GM18526 (cell line): Measurements from ENCODE around the gene DNAAF8.
A peak's percentile ranks its signal among the peaks of the same experiment; 100 is the strongest.

Experiments
- POLR2A ChIP-seq: IDR thresholded peaks from 3 replicates; pipeline ENCODE4 v1.6.1; 2011; ENCODE audit not compliant: insufficient read length; ENCODE audit errors: extremely low read depth

DNAAF8 gene

DNA sequence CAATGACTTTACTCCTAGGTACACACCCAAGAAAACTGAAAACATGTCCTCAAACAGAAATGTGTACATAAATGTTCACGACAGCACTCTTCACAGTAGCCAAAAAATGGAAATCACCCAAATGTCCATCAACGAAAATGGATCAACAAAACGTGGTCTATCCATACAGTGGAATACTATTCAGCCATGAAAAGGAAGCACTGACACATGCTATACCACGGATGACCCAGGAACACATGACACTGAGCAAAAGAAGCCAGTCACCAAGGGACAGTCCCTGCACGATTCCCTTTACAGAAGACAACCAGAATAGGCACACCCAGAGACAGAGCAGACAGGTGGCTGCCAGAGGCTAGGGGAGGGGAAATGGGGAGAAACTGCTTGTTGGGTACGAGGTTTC, 21.4 kb downstream of the DNAAF8 start:
- TF ChIP-seq POLR2A = no peak

DNA sequence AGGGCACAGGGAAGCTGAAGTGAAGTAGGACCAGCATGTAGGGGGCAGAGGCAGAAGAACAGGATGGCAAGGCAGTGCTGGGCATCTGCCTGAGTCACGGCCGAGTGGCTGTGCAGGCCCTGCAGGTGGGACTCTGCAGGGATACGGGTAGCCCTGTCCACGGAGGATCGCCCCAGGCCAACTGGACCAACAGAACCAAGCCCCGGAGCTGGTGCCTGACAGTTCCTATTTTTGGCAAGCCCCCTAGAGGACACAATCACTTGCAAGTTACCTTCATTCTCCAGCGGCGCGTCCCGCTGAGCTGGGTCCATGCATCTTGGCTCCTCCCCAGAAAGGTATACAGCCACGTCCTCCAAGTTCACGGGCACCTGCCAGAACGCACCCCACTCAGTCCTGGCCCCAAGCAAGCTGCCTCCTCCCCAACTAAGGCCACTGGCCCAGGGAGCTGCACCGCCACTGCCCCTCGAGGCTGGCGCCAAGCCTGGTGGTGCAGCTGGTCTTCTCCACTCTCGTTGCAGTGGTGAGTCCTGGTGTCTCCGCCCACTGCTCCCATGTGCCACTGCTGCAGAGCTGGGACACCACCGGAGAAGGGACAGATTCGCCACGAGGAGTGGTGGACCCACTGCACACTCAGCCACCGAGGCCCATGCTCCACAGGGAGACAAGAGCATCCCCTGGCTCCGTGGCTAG, 26.0 kb downstream of the DNAAF8 start:
- TF ChIP-seq POLR2A = no peak

DNA sequence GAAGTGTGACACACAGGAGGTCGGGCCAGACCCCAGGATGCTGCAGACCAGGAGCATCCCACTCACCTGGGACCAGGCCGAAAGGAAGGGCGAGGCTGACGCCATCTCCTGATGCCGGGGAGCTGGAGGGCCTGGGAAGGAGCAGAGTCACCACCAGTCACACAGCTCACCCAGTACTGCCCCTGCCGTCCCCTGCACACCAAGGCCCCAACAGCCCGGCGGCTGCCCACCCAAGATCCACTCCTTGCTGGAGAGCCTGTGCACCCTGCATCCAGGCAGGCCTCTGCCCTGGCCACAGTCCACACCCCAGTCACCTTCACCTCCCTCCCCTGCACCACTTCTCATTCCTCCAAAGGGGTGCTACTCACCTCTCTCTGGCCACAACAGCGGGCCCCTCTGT, 27.9 kb downstream of the DNAAF8 start:
- TF ChIP-seq POLR2A = no peak

DNA sequence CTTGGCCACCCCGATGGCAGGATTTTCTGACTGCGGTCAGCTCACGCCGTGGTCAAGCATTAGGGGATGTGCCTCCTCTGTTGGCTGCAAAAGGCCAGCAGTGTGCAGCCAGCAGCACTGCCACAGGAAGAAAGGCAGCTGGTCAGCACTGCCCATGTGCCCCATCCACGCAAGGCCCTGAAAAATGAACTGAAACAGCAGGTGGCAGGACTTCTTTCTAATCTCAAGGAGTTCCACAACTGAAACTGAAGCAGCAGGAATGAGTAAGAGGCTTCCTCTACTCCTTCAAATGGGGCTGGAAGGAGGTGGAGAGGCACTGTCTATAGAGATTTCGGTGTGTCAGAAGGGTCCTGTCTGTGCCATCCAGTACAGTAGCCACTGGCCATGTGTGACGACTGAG, 29.5 kb downstream of the DNAAF8 start:
- TF ChIP-seq POLR2A = no peak

DNA sequence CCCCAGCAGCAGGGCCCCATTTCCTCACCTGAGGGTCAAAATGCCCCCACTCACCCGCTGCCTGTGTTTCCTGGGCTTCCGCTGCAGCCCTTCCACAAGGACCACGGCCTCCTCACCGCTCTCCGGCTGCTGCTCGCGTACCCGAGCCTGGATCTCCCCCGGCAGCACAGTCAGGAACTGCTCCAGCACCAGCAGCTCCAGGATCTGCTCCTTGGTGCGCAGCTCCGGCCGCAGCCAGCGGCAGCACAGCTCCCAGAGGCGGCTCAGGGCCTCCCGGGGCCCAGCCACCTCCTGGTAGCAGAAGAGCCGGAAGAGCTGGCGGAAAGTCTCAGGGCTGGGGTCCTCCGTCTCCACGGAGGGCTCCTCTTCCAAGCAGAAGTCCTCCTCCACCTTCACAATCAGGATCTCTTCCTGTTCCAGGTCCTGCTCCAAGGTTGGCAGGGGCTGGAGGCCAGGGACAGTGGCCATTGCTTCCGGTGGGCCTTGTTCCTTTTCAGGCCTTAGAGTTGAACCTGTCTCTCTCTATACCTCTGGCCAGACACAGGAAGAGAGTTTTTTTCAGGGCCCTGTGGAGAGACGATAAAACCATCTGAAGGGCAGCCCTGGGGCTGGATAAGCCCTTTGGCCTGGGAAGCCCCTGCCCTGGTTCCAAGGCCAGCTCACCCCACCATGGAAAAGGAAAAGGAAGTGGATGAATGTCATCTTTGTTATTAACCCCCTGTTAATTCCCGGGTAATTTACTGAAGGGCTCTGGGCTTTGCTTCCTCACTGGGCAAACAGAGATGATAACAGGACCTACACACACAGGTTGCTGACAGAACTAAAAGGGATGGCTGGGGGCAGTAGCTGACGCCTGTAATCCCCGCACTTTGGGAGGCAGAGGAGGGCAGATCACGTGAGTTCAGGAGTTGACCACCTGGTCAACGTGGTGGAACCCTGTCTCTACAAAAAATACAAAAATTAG, 31.5 kb downstream of the DNAAF8 start:
- no peak for TF ChIP-seq POLR2A

DNA sequence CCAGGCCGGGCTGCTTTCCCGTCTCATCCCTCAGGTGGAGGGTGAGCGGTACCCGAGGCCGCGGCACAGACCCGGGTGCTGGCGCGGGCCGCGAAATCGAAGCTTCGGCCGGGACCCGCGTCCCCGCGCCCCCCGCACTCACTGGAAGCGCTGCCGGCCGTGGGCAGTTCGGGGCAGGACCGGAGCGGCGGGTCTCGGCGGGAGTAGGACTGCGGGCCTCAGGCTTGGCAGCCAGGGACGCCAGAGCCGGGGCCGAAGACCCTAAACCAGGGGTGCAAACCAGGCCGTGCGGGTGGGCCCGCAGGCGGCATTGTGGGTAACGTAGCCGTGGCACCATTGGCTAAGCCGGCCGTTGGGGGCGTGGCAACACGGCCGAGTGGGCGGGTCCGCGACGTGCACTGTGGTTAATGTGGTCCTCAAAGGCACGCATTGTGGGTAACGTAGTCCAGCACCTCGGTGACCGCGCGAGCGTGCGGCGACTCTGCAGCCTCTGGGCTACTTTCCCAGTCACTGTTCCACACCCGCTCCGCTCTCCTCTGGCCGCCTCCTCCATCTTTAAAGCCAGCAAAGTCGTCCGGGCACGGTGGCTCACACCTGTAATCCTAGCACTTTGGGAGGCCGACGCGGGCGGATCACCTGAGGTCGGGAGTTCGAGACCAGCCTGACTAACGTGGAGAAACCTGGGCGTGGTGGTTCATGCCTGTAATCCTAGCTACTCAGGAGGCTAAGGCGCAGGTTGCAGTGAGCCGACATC, 32.7 kb downstream of the DNAAF8 start, which contains the start of gene ZNF500:
Gene ZNF500 (minus strand): TSS at position 288 of the 754 bp plus-strand sequence. CDS start 1,184 bp downstream, outside the sequence.
- peak; percentile 65 for TF ChIP-seq POLR2A

DNA sequence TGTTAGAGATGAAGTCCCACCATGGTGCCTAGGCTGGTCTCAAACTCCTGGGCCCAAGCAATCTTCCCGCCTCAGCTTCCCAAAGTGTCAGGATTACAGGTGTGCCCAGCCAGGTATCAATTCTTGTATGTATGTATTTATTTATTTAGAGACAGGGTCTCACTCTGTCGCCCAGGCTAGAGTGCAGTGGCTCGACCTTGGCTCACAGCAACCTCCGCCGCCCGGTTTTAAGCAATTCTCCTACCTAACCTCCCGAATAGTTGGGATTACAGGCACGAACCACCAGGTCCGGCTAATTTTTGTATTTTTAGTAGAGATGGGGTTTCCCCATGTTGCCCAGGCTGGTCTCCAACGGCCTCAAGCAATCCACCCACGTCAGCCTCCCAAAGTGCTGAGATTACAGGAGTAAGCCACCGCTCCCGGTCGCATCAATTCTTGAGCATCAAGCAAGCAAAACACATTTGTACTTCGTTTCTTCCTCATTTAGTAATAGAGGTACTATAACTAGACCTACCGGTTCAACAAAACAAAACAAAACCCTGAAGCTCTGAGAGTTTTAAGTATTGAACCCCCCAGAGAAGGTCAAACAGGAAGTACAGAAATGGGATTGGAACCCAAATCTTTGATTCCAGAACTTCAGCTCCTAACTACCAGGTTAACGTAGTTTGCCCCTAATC, 33.7 kb downstream of the DNAAF8 start:
- no peak for TF ChIP-seq POLR2A

DNA sequence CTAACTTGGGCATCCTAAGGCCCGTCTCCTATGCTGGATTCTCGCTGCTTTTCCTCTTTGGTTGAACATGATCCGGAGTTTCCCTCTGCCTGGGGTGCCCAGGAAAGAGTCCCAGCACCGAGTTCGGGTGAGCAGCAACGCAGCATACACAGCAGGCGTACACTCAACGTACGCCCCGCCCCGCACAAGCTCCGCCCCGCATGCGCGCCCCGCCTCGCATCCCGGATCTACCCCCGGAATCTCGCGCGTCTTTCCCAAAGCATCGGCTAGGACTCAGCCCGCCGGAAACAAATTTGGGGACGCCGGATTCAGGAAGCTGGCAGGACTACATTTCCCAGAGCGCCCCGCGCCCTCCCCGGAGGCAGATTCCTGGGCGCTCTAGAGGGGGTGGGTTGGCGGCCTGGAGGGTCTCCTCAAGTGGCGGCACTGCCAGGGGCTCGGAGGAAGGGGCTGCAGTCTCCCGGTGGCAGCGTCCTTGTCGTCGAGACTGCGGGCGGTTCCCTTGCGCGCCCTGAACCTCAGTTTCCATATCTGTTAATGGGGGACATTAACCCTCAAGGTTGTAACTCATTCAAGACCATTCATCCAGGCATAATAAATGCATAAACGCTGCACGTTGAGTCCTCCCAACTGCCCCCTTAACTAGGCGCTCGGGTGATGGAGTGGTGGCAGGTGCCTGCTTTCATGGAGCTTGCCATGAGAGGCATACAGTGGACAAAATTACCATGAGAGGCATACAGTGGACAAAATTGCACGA, 34.4 kb downstream of the DNAAF8 start:
- TF ChIP-seq POLR2A = peak; percentile 87

DNA sequence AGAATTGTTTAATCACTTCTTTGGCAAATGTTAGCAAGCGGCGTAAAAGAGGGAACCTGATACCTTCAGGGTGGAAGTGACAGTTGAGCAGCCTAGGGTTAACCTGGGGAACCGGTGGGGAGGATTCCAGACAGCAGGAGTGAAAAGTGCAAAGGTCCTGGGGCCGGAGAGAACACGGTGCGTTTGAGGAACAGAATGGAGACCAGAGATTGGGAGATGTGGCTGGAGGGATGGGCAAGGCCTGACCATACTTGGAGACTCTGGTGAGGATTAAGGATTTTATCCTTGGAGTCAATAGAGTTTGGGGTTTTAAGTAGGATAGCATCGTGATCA, 34.9 kb downstream of the DNAAF8 start:
- no peak for TF ChIP-seq POLR2A

DNA sequence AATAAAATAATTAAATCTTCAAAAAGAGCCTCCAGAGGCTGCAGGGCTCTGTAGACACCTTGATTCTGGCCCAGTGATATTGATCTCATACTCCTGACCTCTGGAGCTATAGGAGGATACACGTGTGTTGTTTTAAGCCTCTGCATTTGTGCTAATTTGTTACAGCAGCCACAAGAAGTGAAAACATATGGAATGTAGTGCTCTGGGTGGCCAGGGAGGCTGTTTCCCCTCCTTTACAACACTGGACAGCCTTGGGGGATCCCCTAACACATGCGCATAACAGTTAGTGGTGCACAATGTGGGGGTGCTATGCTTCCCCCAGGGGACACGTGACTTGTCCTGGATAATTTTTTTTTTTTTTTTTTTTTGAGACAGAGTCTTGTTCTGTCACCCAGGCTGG, 37.3 kb downstream of the DNAAF8 start:
- TF ChIP-seq POLR2A = no peak

DNA sequence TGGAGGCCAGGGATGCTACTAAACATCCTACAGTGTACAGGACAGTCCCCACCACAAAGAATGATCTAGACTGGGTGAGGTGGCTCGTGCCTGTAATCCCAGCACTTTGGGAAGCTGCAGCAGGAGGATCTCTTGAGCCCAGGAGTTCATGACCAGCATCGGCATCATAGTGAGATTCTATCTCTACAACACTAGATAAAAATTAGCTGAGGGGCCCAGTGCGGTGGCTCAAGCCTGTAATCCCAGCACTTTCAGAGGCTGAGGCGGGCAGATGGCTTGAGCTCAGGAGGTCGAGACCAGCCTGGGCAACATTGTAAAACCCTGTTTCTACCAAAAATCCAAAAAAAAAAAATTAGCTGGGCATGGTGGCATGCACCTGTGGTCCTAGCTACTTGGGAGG, 38.0 kb downstream of the DNAAF8 start:
- no peak for TF ChIP-seq POLR2A

DNA sequence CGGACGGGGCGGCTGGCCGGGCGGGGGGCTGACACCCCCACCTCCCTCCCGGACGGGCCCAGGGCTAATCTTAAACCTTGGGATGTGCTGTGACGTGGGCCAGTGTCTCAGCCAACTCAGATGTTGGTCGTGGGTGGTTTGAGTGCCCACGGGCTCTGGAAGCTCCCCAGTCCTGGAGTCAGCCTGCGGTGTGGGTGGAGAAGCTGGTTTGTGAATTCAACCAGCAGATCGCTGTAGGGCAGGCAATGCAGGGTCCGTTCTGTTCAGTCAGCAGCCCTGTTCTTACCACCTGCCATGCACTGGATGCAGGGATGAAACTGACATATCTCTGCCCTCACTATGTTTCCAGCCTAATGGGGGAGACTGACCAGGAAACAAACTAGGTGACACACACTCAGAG, 40.7 kb downstream of the DNAAF8 start:
- TF ChIP-seq POLR2A = no peak

DNA sequence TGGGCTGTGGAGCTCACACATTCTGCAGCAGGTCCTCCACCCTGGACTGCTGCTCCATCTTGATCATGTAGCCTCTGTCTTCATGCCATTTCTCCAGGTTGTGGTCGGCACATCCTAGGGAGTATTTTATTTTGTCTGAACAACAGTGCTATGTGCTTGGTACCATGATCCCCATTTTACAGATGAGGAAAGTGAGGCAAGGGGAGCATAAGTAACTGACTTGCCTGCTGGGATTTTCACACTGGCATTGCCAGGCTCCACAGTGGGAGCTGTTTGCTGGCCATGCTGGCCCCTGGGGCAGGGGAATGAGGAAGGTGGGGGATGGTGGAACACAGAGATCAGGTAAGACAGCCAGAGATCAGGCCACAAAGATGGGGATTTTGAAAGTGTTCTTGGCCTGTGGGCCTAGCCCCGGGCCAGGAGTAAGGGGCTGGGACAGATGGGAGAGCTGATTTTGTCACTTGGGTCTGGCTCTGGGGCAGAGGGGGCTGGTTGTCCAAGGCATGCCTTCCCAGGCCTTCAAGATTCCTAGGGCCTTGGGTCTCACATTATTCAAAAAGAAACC, 41.9 kb downstream of the DNAAF8 start:
- no peak for TF ChIP-seq POLR2A
